Measurements from ENCODE around the gene SHROOM3. TPM values are rescaled to one million over a fixed set of nuclear protein-coding genes. Genes with fewer than 3 reads are reported as not detected.

The SHROOM3 gene
- total RNA-seq, 1 donor from 2014 or later: 0.05 TPM

GRCh38 chr4:76525751-76526150, 90.7 kb downstream of the SHROOM3 start:
- DNase-seq: no peak
- Mint-ChIP-seq H3K27me3 (peaks cover 21% of the 10 kb centered on the region), H3K4me1 (no peaks in the 10 kb centered on the region), H3K9me3 (no peaks in the 10 kb centered on the region), H3K36me3 (ENCODE audit: low read depth) (no peaks in the 10 kb centered on the region), H3K4me3 (no peak overlapping the region), H3K27ac (no peak overlapping the region)
- intact Hi-C loops (cut with micrococcal nuclease): no loop called here

- Mint-ChIP-seq H3K4me3 (no peak overlapping the region), H3K27me3 (peaks cover 23% of the 10 kb centered on the region), H3K27ac (no peak overlapping the region), H3K4me1 (no peaks in the 10 kb centered on the region), H3K36me3 (ENCODE audit: low read depth) (no peaks in the 10 kb centered on the region), H3K9me3 (no peaks in the 10 kb centered on the region)
- DNase-seq: no peak
- intact Hi-C loops (cut with micrococcal nuclease): no loop called here
Measured at GRCh38 chr4:76526585-76526990, 91.6 kb downstream of the SHROOM3 start.

GRCh38 chr4:76527666-76528065, 92.6 kb downstream of the SHROOM3 start:
- no peaks in the 10 kb centered on the region for H3K9me3 Mint-ChIP-seq
- H3K4me3 Mint-ChIP-seq: no peak overlapping the region
- no peaks in the 10 kb centered on the region for H3K4me1 Mint-ChIP-seq
- no peaks in the 10 kb centered on the region for H3K36me3 Mint-ChIP-seq (ENCODE audit: low read depth)
- peaks cover 23% of the 10 kb centered on the region for H3K27me3 Mint-ChIP-seq
- H3K27ac Mint-ChIP-seq: no peak overlapping the region
- DNase-seq: no peak
- intact Hi-C loops (cut with micrococcal nuclease): no loop called here

GRCh38 chr4:76531597-76531996, 96.6 kb downstream of the SHROOM3 start:
- DNase-seq: no peak
- peaks cover 10% of the 10 kb centered on the region for H3K27me3 Mint-ChIP-seq
- no peak overlapping the region for H3K27ac Mint-ChIP-seq
- no peaks in the 10 kb centered on the region for H3K36me3 Mint-ChIP-seq (ENCODE audit: low read depth)
- intact Hi-C loops (cut with micrococcal nuclease): no loop called here
- no peak overlapping the region for H3K4me3 Mint-ChIP-seq
- no peaks in the 10 kb centered on the region for H3K9me3 Mint-ChIP-seq
- no peaks in the 10 kb centered on the region for H3K4me1 Mint-ChIP-seq

GRCh38 chr4:76532805-76533204, 97.8 kb downstream of the SHROOM3 start:
- intact Hi-C loops (cut with micrococcal nuclease): no loop called here
- no peak for DNase-seq
- no peak overlapping the region for H3K4me3 Mint-ChIP-seq
- H3K27me3 Mint-ChIP-seq: peaks cover 10% of the 10 kb centered on the region
- H3K36me3 Mint-ChIP-seq (ENCODE audit: low read depth): no peaks in the 10 kb centered on the region
- H3K9me3 Mint-ChIP-seq: no peaks in the 10 kb centered on the region
- no peak overlapping the region for H3K27ac Mint-ChIP-seq
- H3K4me1 Mint-ChIP-seq: no peaks in the 10 kb centered on the region

- Mint-ChIP-seq H3K36me3 (ENCODE audit: low read depth) (no peaks in the 10 kb centered on the region), H3K9me3 (no peaks in the 10 kb centered on the region), H3K27ac (no peak overlapping the region), H3K4me1 (no peaks in the 10 kb centered on the region), H3K4me3 (no peak overlapping the region), H3K27me3 (peaks cover 10% of the 10 kb centered on the region)
- intact Hi-C loops (cut with micrococcal nuclease): no loop called here
- DNase-seq: no peak
Measured at GRCh38 chr4:76533314-76533713, 98.3 kb downstream of the SHROOM3 start.

GRCh38 chr4:76535603-76536372, 100.8 kb downstream of the SHROOM3 start:
- H3K27me3 Mint-ChIP-seq: peaks cover 6% of the 10 kb centered on the region
- H3K9me3 Mint-ChIP-seq: no peaks in the 10 kb centered on the region
- H3K4me3 Mint-ChIP-seq: no peak overlapping the region
- H3K4me1 Mint-ChIP-seq: no peaks in the 10 kb centered on the region
- no peak for DNase-seq
- H3K36me3 Mint-ChIP-seq (ENCODE audit: low read depth): no peaks in the 10 kb centered on the region
- H3K27ac Mint-ChIP-seq: no peak overlapping the region
- intact Hi-C loops (cut with micrococcal nuclease): no loop called here

- Mint-ChIP-seq H3K4me3 (no peak overlapping the region), H3K27me3 (peaks cover 6% of the 10 kb centered on the region), H3K27ac (no peak overlapping the region), H3K36me3 (ENCODE audit: low read depth) (no peaks in the 10 kb centered on the region), H3K4me1 (no peaks in the 10 kb centered on the region), H3K9me3 (no peaks in the 10 kb centered on the region)
- intact Hi-C loops (cut with micrococcal nuclease): no loop called here
- DNase-seq: no peak
Measured at GRCh38 chr4:76536373-76536689, 101.3 kb downstream of the SHROOM3 start.

GRCh38 chr4:76538296-76538695, 103.3 kb downstream of the SHROOM3 start:
- no peak overlapping the region for H3K4me3 Mint-ChIP-seq
- DNase-seq: no peak
- intact Hi-C loops (cut with micrococcal nuclease): no loop called here
- H3K36me3 Mint-ChIP-seq (ENCODE audit: low read depth): no peaks in the 10 kb centered on the region
- H3K27me3 Mint-ChIP-seq: peaks cover 4% of the 10 kb centered on the region
- H3K9me3 Mint-ChIP-seq: peaks cover 3% of the 10 kb centered on the region
- no peak overlapping the region for H3K27ac Mint-ChIP-seq
- H3K4me1 Mint-ChIP-seq: no peaks in the 10 kb centered on the region

- Mint-ChIP-seq H3K27ac (no peak overlapping the region), H3K4me1 (peaks cover 7% of the 10 kb centered on the region), H3K27me3 (peaks cover 4% of the 10 kb centered on the region), H3K4me3 (no peak overlapping the region), H3K36me3 (ENCODE audit: low read depth) (no peaks in the 10 kb centered on the region), H3K9me3 (peaks cover 3% of the 10 kb centered on the region)
- DNase-seq: no peak
- intact Hi-C loops (cut with micrococcal nuclease): no loop called here
Measured at GRCh38 chr4:76539979-76540378, 105.0 kb downstream of the SHROOM3 start.

- H3K4me1 Mint-ChIP-seq: peaks cover 12% of the 10 kb centered on the region
- H3K27ac Mint-ChIP-seq: no peak overlapping the region
- intact Hi-C loops (cut with micrococcal nuclease): no loop called here
- H3K36me3 Mint-ChIP-seq (ENCODE audit: low read depth): no peaks in the 10 kb centered on the region
- H3K27me3 Mint-ChIP-seq: peaks cover 4% of the 10 kb centered on the region
- no peak for DNase-seq
- H3K4me3 Mint-ChIP-seq: no peak overlapping the region
- H3K9me3 Mint-ChIP-seq: peaks cover 3% of the 10 kb centered on the region
Measured at GRCh38 chr4:76540486-76540885, 105.5 kb downstream of the SHROOM3 start.

GRCh38 chr4:76543378-76543777, 108.3 kb downstream of the SHROOM3 start:
- Mint-ChIP-seq H3K4me1 (peaks cover 15% of the 10 kb centered on the region), H3K27me3 (peaks cover 3% of the 10 kb centered on the region), H3K36me3 (ENCODE audit: low read depth) (no peaks in the 10 kb centered on the region), H3K4me3 (no peak overlapping the region), H3K9me3 (peaks cover 3% of the 10 kb centered on the region), H3K27ac (no peak overlapping the region)
- no peak for DNase-seq
- intact Hi-C loops (cut with micrococcal nuclease): no loop called here

- Mint-ChIP-seq H3K27me3 (peaks cover 1% of the 10 kb centered on the region), H3K4me1 (peaks cover 15% of the 10 kb centered on the region), H3K9me3 (peaks cover 3% of the 10 kb centered on the region), H3K4me3 (peak overlapping the region; percentile 59), H3K27ac (peak overlapping the region; percentile 29), H3K36me3 (ENCODE audit: low read depth) (no peaks in the 10 kb centered on the region)
- DNase-seq: no peak
- intact Hi-C loops (cut with micrococcal nuclease): no loop called here
Measured at GRCh38 chr4:76544725-76545124, 109.7 kb downstream of the SHROOM3 start.

GRCh38 chr4:76545226-76545884, 110.3 kb downstream of the SHROOM3 start:
- Mint-ChIP-seq H3K27me3 (peaks cover 4% of the 10 kb centered on the region), H3K36me3 (ENCODE audit: low read depth) (no peaks in the 10 kb centered on the region), H3K4me1 (peaks cover 15% of the 10 kb centered on the region), H3K9me3 (peaks cover 3% of the 10 kb centered on the region), H3K4me3 (peak overlapping the region; percentile 59), H3K27ac (peak overlapping the region; percentile 78)
- intact Hi-C loops (cut with micrococcal nuclease): no loop called here
- DNase-seq: peak; percentile 60

Data from activated CD4-positive, alpha-beta T cell treated with anti-CD3 and anti-CD28 coated beads, Interleukin-2, amount 10 ng/mL, durations not matched to agents 24 days and 14 days (primary cell).